GM21526 (cell line): Measurements from ENCODE around the gene DAPK3.
"Not testable (repeated sequence)": the region's sequence is repeated elsewhere in the genome, so short reads cannot be mapped to it uniquely, and the experiment has no call there.

ENCODE experiments used
- ATAC-seq: cut with Tn5 transposase; IDR thresholded peaks from one replicate; pipeline ENCODE4 v1.9.1; 2021; ENCODE audit warnings: moderate library complexity; ENCODE audit not compliant: unreplicated experiment, low FRiP score

The DAPK3 gene

GRCh38 chr19:4007021-4007835 is 36.3 kb upstream of the DAPK3 start, which contains the start of gene PIAS4:
Gene PIAS4 (plus strand): TSS chr19:4007736. CDS start chr19:4007761, 25 bp downstream.
- ATAC-seq: peak; percentile 62

- not testable (repeated sequence) for ATAC-seq
Measured at GRCh38 chr19:4005436-4005835, 34.5 kb upstream of the DAPK3 start.

GRCh38 chr19:4000798-4001197 is 29.9 kb upstream of the DAPK3 start:
- ATAC-seq: not testable (repeated sequence)

GRCh38 chr19:3998667-3999412 is 27.9 kb upstream of the DAPK3 start:
- not testable (repeated sequence) for ATAC-seq

GRCh38 chr19:3995607-3996006 is 24.7 kb upstream of the DAPK3 start:
- no peak for ATAC-seq

GRCh38 chr19:3990815-3991117 is 19.9 kb upstream of the DAPK3 start:
- no peak for ATAC-seq

GRCh38 chr19:3987619-3988371 is 16.9 kb upstream of the DAPK3 start:
- no peak for ATAC-seq

GRCh38 chr19:3986260-3987041 is 15.6 kb upstream of the DAPK3 start:
- no peak for ATAC-seq

GRCh38 chr19:3985643-3986259 is 14.9 kb upstream of the DAPK3 start:
- ATAC-seq: no peak

- peak; percentile 45 for ATAC-seq
Measured at GRCh38 chr19:3984908-3985642, 14.2 kb upstream of the DAPK3 start, which contains the start of gene EEF2. Gene EEF2 (minus strand): TSS chr19:3985463. CDS start chr19:3985380, 83 bp downstream.

GRCh38 chr19:3984584-3984907 is 13.6 kb upstream of the DAPK3 start:
- ATAC-seq: no peak

- no peak for ATAC-seq
Measured at GRCh38 chr19:3983936-3984583, 13.2 kb upstream of the DAPK3 start.

- no peak for ATAC-seq
Measured at GRCh38 chr19:3983542-3983914, 12.6 kb upstream of the DAPK3 start.

GRCh38 chr19:3982701-3983541 is 12.0 kb upstream of the DAPK3 start:
- no peak for ATAC-seq

- ATAC-seq: no peak
Measured at GRCh38 chr19:3981736-3982681, 11.1 kb upstream of the DAPK3 start.

- no peak for ATAC-seq
Measured at GRCh38 chr19:3981373-3981735, 10.5 kb upstream of the DAPK3 start.
